Erythroblast (primary cell): ENCODE data around the gene ERFL.

ENCODE experiments used
- GATA1 ChIP-seq: IDR thresholded peaks from 2 replicates; pipeline ENCODE4 v1.6.1; 2011; ENCODE audit warnings: low read depth, mild to moderate bottlenecking, control low read depth, low read length, moderate library complexity
- POLR2A ChIP-seq: IDR thresholded peaks from 2 replicates; pipeline ENCODE4 v1.6.1; 2011; ENCODE audit warnings: mild to moderate bottlenecking, low read length

DNA sequence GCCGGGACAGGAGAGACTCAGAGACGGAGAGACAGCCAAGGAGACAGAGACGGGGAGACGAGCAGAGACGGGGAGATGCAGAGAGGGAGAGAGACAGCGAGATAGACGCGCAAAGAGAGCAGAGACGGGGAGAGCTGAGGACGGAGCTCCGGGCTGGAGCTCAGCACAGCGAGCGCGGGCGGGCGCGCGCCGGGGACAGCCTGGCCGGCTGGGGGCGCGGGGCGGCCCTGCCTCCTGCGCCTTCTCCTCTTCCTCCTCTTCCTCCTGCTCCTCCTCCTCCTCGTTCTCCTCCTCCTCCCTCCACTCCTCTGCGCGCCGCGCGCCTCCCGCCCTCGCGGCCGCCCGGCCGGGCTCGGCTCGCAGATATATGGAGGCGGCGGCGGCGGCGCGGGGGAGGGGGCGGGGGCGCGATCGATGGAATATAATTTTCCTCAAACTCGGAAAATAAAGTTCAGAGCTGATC, at the start of gene ERFL:
- no peak for TF ChIP-seq POLR2A
- no peak for TF ChIP-seq GATA1
